Mesendoderm (in vitro differentiated cells): ENCODE measurements around the gene COL8A2.

ENCODE experiments used
- DNase-seq: peaks from one replicate; pipeline ENCODE4 v3.0.0; 2013
- H2AK5ac ChIP-seq: 2 replicates; pipeline ENCODE4 v1.6.1; 2013; ENCODE audit warnings: low read length, inconsistent platforms
- H2BK120ac ChIP-seq: 2 replicates; pipeline ENCODE4 v1.6.1; 2013; ENCODE audit warnings: low read depth, mild to moderate bottlenecking, low read length, moderate library complexity, mixed read lengths
- H2BK15ac ChIP-seq: replicated peaks from 2 replicates; pipeline ENCODE4 v1.6.1; 2013; ENCODE audit warnings: low read depth, mild to moderate bottlenecking, moderate library complexity
- H2BK5ac ChIP-seq: 2 replicates; pipeline ENCODE4 v1.6.1; 2013; ENCODE audit warnings: low read length, inconsistent platforms
- H3K18ac ChIP-seq: 2 replicates; pipeline ENCODE4 v1.6.1; 2013; ENCODE audit warnings: mild to moderate bottlenecking, low read length, mixed read lengths
- H3K23ac ChIP-seq: one replicate; pipeline ENCODE4 v1.6.1; 2013; ENCODE audit warnings: low read length
- H3K27ac ChIP-seq: 2 replicates; pipeline ENCODE4 v1.5.1; 2013; ENCODE audit warnings: low read depth, mild to moderate bottlenecking, inconsistent platforms, low read length, moderate library complexity
- H3K27me3 ChIP-seq: 2 replicates; pipeline ENCODE4 v1.6.1; 2013; ENCODE audit warnings: low read length, control low read depth, mild to moderate bottlenecking, inconsistent platforms; ENCODE audit not compliant: insufficient read depth, poor library complexity
- H3K36me3 ChIP-seq: 2 replicates; pipeline ENCODE4 v1.6.1; 2013; ENCODE audit warnings: low read length, inconsistent platforms; ENCODE audit not compliant: control insufficient read depth, insufficient read depth
- H3K4ac ChIP-seq: one replicate; pipeline ENCODE4 v1.6.1; 2013; ENCODE audit warnings: low read depth, mild to moderate bottlenecking, low read length, moderate library complexity
- H3K4me1 ChIP-seq: 2 replicates; pipeline ENCODE4 v1.6.1; 2013; ENCODE audit warnings: low read depth, low read length, inconsistent platforms; ENCODE audit not compliant: control insufficient read depth
- H3K4me2 ChIP-seq: 2 replicates; pipeline ENCODE4 v1.6.1; 2013; ENCODE audit warnings: low read length
- H3K4me3 ChIP-seq: 2 replicates; pipeline ENCODE4 v1.5.1; 2013; ENCODE audit warnings: mild to moderate bottlenecking, low read length
- H3K56ac ChIP-seq: one replicate; pipeline ENCODE4 v1.6.1; 2013; ENCODE audit warnings: low read length
- H3K79me1 ChIP-seq: 2 replicates; pipeline ENCODE4 v1.6.1; 2013; ENCODE audit warnings: low read length, inconsistent platforms
- H3K79me2 ChIP-seq: 2 replicates; pipeline ENCODE4 v1.6.1; 2013; ENCODE audit warnings: mild to moderate bottlenecking, low read length; ENCODE audit not compliant: control insufficient read depth, insufficient read depth
- H3K9ac ChIP-seq: 2 replicates; pipeline ENCODE4 v1.6.1; 2013; ENCODE audit warnings: low read length, inconsistent platforms
- H4K5ac ChIP-seq: one replicate; pipeline ENCODE4 v1.6.1; 2013; ENCODE audit warnings: low read length
- H4K8ac ChIP-seq: one replicate; pipeline ENCODE4 v1.6.1; 2013; ENCODE audit warnings: low read depth, mild to moderate bottlenecking, control low read depth, low read length, moderate library complexity
- WGBS: extraction: QIAGEN DNeasy Blood & Tissue Kit; methylation state at CpG from one replicate; pipeline ENCODE4 v1.1.7; 2013; ENCODE audit warnings: low lambda C conversion rate, missing lambda C conversion rate; ENCODE audit not compliant: insufficient coverage; ENCODE audit errors: extremely low coverage; 5-methylcytosine and 5-hydroxymethylcytosine counted together

COL8A2 gene

GRCh38 chr1:36163426-36163825 lies 38.4 kb upstream of the COL8A2 start:
- Histone ChIP-seq H3K4me3 (no peak overlapping the region), H3K4ac (no peak overlapping the region), H4K8ac (no peak overlapping the region), H2AK5ac (no peak overlapping the region), H2BK15ac (no peak overlapping the region), H3K79me2 (peaks cover 59% of the 10 kb centered on the region), H3K27me3 (no peaks in the 10 kb centered on the region), H2BK120ac (no peak overlapping the region), H3K23ac (no peak overlapping the region), H3K4me1 (peaks cover 17% of the 10 kb centered on the region), H3K4me2 (no peak overlapping the region), H3K27ac (no peak overlapping the region), H2BK5ac (no peak overlapping the region), H4K5ac (no peak overlapping the region), H3K36me3 (peaks cover 2% of the 10 kb centered on the region), H3K9ac (no peak overlapping the region), H3K79me1 (peaks cover 55% of the 10 kb centered on the region), H3K56ac (no peak overlapping the region), H3K18ac (no peak overlapping the region)
- DNase-seq: no peak

- Histone ChIP-seq H3K79me1 (peaks cover 55% of the 10 kb centered on the region), H3K23ac (no peak overlapping the region), H3K56ac (no peak overlapping the region), H2BK5ac (no peak overlapping the region), H3K79me2 (peaks cover 63% of the 10 kb centered on the region), H4K8ac (no peak overlapping the region), H3K4me2 (no peak overlapping the region), H3K27ac (no peak overlapping the region), H2BK120ac (no peak overlapping the region), H2AK5ac (no peak overlapping the region), H4K5ac (no peak overlapping the region), H3K4ac (no peak overlapping the region), H3K36me3 (peaks cover 2% of the 10 kb centered on the region), H3K27me3 (no peaks in the 10 kb centered on the region), H3K4me3 (no peak overlapping the region), H3K4me1 (peaks cover 19% of the 10 kb centered on the region), H3K9ac (no peak overlapping the region), H3K18ac (no peak overlapping the region), H2BK15ac (no peak overlapping the region)
- no CpG with 5 or more reads among the region's 1 CpG for WGBS
- no peak for DNase-seq
These were observed 37.7 kb upstream of the COL8A2 start for GRCh38 chr1:36162680-36163239.

GRCh38 chr1:36161641-36162531 lies 36.9 kb upstream of the COL8A2 start:
- Histone ChIP-seq H3K79me1 (peaks cover 51% of the 10 kb centered on the region), H3K56ac (peak overlapping the region; percentile 89), H2BK120ac (no peak overlapping the region), H2BK15ac (no peak overlapping the region), H3K79me2 (peaks cover 64% of the 10 kb centered on the region), H3K27me3 (no peaks in the 10 kb centered on the region), H2AK5ac (peak overlapping the region; percentile 58), H3K23ac (peak overlapping the region; percentile 85), H3K4ac (no peak overlapping the region), H3K4me1 (peaks cover 23% of the 10 kb centered on the region), H2BK5ac (no peak overlapping the region), H3K4me3 (no peak overlapping the region), H3K9ac (peak overlapping the region; percentile 86), H4K5ac (no peak overlapping the region), H3K4me2 (peak overlapping the region; percentile 33), H3K36me3 (peaks cover 2% of the 10 kb centered on the region), H3K27ac (no peak overlapping the region), H3K18ac (no peak overlapping the region), H4K8ac (no peak overlapping the region)
- WGBS: no CpG with 5 or more reads among the region's 14 CpGs
- peak; percentile 80 for DNase-seq

- Histone ChIP-seq H3K9ac (peak overlapping the region; percentile 86), H3K4ac (peak overlapping the region; percentile 89), H3K79me1 (peaks cover 51% of the 10 kb centered on the region), H3K4me1 (peaks cover 23% of the 10 kb centered on the region), H3K4me2 (peak overlapping the region; percentile 33), H4K5ac (no peak overlapping the region), H2AK5ac (no peak overlapping the region), H2BK5ac (peak overlapping the region; percentile 77), H3K23ac (peak overlapping the region; percentile 3), H2BK15ac (no peak overlapping the region), H3K79me2 (peaks cover 64% of the 10 kb centered on the region), H3K4me3 (peak overlapping the region; percentile 44), H3K56ac (peak overlapping the region; percentile 89), H3K27me3 (no peaks in the 10 kb centered on the region), H3K18ac (peak overlapping the region; percentile 65), H4K8ac (no peak overlapping the region), H2BK120ac (no peak overlapping the region), H3K36me3 (peaks cover 2% of the 10 kb centered on the region), H3K27ac (peak overlapping the region; percentile 74)
- WGBS: no CpG with 5 or more reads among the region's 12 CpGs
- DNase-seq: peak; percentile 86
These were observed 36.0 kb upstream of the COL8A2 start for GRCh38 chr1:36160949-36161485.

GRCh38 chr1:36160388-36160948 lies 35.4 kb upstream of the COL8A2 start:
- H2AK5ac ChIP-seq: peak overlapping the region; percentile 91
- no peaks in the 10 kb centered on the region for H3K27me3 ChIP-seq
- no peak overlapping the region for H4K8ac ChIP-seq
- peak overlapping the region; percentile 54 for H2BK120ac ChIP-seq
- WGBS: no CpG with 5 or more reads among the region's 4 CpGs
- H2BK5ac ChIP-seq: peak overlapping the region; percentile 31
- H3K4me1 ChIP-seq: peaks cover 23% of the 10 kb centered on the region
- H3K4ac ChIP-seq: peak overlapping the region; percentile 89
- H3K27ac ChIP-seq: peak overlapping the region; percentile 74
- no peak overlapping the region for H4K5ac ChIP-seq
- peak overlapping the region; percentile 65 for H3K18ac ChIP-seq
- peak overlapping the region; percentile 66 for H3K23ac ChIP-seq
- H3K9ac ChIP-seq: peak overlapping the region; percentile 86
- no peak overlapping the region for H3K4me3 ChIP-seq
- H3K36me3 ChIP-seq: peaks cover 2% of the 10 kb centered on the region
- H3K56ac ChIP-seq: peak overlapping the region; percentile 89
- H3K79me2 ChIP-seq: peaks cover 64% of the 10 kb centered on the region
- no peak for DNase-seq
- H3K79me1 ChIP-seq: peaks cover 51% of the 10 kb centered on the region
- H3K4me2 ChIP-seq: no peak overlapping the region
- no peak overlapping the region for H2BK15ac ChIP-seq
